GM04504 (cell line): Measurements from ENCODE around the gene ZNF678.
"Not testable (repeated sequence)": the region's sequence is repeated elsewhere in the genome, so short reads cannot be mapped to it uniquely, and the experiment has no call there.

Source experiments
- DNase-seq: peaks from one replicate; pipeline ENCODE4 v3.0.0-alpha.2; 2012; ENCODE audit warnings: low read depth

ZNF678 gene

GRCh38 chr1:227604446-227604845, 41.1 kb downstream of the ZNF678 start:
- no peak for DNase-seq

- DNase-seq, result not testable (repeated sequence)
Measured at GRCh38 chr1:227606271-227606670, 42.9 kb downstream of the ZNF678 start.

- DNase-seq, result no peak
Measured at GRCh38 chr1:227607336-227607898, 44.1 kb downstream of the ZNF678 start.

GRCh38 chr1:227612658-227613057, 49.3 kb downstream of the ZNF678 start:
- DNase-seq, result no peak

DNA sequence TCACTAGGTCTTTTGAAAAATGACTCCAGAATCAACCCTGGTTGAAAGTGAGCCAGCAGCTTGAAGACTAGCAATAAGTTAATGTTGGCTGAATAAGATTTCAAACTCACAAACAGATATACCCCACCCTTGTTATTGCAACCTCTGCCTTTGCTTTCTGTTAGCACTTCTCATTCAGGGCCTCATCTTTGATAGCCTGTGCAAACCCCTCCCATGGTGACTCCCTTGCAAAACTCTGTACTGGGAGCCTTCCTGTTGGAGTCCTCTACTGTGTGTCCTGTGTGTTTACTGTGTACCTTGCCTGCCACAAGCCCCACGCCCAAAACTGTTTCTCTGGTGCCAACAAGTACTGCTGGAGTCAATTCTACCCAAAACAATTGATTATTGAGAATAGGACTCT, 50.2 kb downstream of the ZNF678 start:
- DNase-seq, result no peak

GRCh38 chr1:227621211-227621610, 57.9 kb downstream of the ZNF678 start:
- no peak for DNase-seq

GRCh38 chr1:227622739-227623475, 59.6 kb downstream of the ZNF678 start:
- no peak for DNase-seq

DNA sequence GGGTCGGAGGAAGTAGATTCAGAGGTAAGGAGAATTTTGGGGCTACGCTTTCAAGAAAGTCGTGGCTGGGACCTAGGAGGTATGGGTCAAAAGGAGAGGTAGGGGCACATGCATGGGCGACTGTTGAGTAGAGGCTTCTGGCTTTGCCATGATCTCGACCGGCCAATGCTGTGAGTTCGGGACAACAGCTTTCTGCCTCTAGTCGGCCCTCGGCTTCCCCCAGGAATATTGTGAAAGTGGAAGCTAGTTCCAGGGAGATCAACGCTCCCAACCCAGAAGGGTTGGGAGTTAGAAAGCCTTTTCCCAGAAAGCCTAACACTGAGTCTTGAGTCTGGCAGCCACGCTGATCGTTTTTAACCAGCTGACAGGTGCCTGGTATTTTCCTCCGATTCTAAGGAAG, 69.0 kb downstream of the ZNF678 start:
- DNase-seq, result no peak

GRCh38 chr1:227635596-227635995, 72.2 kb downstream of the ZNF678 start:
- DNase-seq, result no peak

DNA sequence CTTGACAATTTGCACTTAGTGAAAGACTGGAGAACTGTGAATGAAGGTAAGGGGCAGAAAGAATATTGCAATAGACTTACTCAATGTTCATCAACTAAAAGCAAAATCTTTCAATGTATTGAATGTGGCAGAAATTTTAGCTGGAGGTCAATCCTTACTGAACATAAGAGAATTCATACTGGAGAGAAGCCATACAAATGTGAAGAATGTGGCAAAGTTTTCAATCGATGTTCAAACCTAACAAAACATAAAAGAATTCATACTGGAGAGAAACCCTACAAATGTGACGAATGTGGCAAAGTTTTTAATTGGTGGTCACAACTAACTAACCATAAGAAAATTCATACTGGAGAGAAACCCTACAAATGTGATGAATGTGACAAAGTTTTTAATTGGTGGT, 91.1 kb downstream of the ZNF678 start:
- no peak for DNase-seq

GRCh38 chr1:227654858-227655752, 91.7 kb downstream of the ZNF678 start:
- no peak for DNase-seq

GRCh38 chr1:227661495-227661894, 98.1 kb downstream of the ZNF678 start:
- no peak for DNase-seq

- DNase-seq, result no peak
Measured at GRCh38 chr1:227662933-227663332, 99.6 kb downstream of the ZNF678 start.

DNA sequence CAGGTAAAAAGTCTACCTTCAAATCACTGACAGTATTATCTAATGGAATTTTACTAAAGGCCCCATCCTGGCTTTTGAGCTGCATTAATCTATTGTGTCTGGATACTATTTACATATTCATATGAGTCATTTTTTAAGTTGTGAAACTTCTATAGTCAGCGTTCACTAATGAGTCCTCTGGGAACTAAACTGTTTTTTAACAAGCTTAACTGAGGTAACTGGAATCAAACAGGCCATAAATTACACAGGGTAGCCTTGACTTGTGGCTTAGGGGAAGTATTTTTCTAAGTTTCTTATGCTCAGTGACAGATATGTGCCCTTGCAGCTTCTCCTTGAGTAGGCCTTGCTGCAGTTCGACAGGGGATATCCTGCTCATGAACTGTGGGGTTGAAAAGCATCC, 102.9 kb downstream of the ZNF678 start:
- DNase-seq, result peak; percentile 4

GRCh38 chr1:227673441-227673840, 110.1 kb downstream of the ZNF678 start:
- no peak for DNase-seq

DNA sequence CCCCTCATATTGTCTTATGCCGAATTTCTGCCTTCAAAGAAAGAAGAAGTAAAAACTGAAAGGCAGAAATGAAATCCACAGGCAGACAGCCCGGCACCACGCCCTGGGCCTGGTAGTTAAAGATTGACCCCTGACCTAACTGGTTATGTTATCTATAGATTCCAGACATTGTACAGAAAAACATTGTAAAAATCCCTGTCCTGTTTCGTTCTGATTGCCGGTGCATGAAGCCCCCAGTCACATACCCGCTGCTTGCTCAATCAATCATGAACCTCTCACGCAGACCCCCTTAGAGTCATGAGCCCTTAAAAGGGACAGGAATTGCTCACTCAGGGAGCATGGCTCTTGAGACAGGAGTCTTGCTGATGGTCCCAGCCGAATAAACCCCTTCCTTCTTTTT, 122.5 kb downstream of the ZNF678 start:
- DNase-seq, result no peak

DNA sequence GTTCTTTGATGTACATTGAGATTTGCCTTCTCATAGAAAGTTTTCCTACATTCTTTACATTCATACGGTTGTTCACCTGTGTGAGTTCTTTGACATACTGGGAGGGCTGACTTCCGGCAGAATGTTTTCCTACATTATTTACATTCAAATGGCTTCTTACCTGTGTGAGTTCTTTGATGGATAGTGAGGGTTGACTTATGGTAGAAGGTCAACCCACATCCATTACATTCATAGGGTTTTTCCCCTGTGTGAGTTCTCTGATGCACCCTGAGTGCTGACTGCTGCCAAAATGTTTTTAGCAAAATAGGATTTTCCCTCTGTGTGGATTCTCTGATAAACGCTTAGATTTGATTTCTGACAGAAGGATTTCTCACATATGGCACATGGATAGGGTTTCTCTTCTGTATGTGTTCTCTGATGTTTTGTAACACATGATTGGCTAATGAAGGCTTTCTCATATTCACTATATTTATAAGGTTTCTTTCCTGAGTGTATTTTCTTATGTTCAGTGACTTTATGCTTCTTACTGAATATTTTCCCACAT, 134.0 kb downstream of the ZNF678 start:
- DNase-seq, result no peak

GRCh38 chr1:227701631-227702030, 138.3 kb downstream of the ZNF678 start:
- not testable (repeated sequence) for DNase-seq

- no peak for DNase-seq
Measured at GRCh38 chr1:227707846-227708245, 144.5 kb downstream of the ZNF678 start.

DNA sequence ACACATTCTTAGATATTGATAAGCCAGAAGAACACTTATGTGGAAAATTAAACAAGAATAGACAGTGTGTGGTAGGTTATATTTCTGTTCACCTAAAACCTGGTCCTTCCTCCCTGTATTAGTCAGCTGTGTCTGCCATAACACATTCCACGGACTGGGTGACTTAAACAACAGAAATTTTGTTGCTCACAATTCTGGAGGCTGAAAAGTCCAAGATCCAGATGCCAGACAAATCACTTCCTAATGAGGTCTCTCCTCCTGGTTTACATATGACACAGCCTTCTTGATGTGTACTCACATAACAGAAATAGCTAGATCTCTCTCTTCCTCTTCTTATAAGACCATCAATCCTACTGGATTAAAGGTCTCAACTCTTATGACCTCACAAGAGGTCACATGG, 146.1 kb downstream of the ZNF678 start:
- no peak for DNase-seq

GRCh38 chr1:227710474-227710873, 147.1 kb downstream of the ZNF678 start:
- DNase-seq, result not testable (repeated sequence)

- no peak for DNase-seq
Measured at GRCh38 chr1:227712648-227713047, 149.3 kb downstream of the ZNF678 start.

- DNase-seq, result no peak
Measured at GRCh38 chr1:227718932-227719331, 155.6 kb downstream of the ZNF678 start.
